ES-I3 (cell line): Measurements from ENCODE around the gene KRT8.
"Not testable (repeated sequence)": the region's sequence is repeated elsewhere in the genome, so short reads cannot be mapped to it uniquely, and the experiment has no call there.

Experiments
- H3K36me3 ChIP-seq: 2 replicates; pipeline ENCODE4 v1.6.1; 2013; ENCODE audit warnings: mild to moderate bottlenecking, low read length, control low read depth, moderate library complexity; ENCODE audit not compliant: insufficient read depth
- H3K4me1 ChIP-seq: 2 replicates; pipeline ENCODE4 v1.6.1; 2013; ENCODE audit warnings: mild to moderate bottlenecking, control low read depth, low read length; ENCODE audit not compliant: insufficient read depth
- H3K9ac ChIP-seq: 2 replicates; pipeline ENCODE4 v1.6.1; 2013; ENCODE audit warnings: low read depth, mild to moderate bottlenecking, low read length, moderate library complexity
- H3K9me3 ChIP-seq: 2 replicates; pipeline ENCODE4 v1.6.1; 2013; ENCODE audit warnings: mild to moderate bottlenecking, low read length, moderate library complexity; ENCODE audit not compliant: control insufficient read depth, insufficient read depth

Gene KRT8

DNA sequence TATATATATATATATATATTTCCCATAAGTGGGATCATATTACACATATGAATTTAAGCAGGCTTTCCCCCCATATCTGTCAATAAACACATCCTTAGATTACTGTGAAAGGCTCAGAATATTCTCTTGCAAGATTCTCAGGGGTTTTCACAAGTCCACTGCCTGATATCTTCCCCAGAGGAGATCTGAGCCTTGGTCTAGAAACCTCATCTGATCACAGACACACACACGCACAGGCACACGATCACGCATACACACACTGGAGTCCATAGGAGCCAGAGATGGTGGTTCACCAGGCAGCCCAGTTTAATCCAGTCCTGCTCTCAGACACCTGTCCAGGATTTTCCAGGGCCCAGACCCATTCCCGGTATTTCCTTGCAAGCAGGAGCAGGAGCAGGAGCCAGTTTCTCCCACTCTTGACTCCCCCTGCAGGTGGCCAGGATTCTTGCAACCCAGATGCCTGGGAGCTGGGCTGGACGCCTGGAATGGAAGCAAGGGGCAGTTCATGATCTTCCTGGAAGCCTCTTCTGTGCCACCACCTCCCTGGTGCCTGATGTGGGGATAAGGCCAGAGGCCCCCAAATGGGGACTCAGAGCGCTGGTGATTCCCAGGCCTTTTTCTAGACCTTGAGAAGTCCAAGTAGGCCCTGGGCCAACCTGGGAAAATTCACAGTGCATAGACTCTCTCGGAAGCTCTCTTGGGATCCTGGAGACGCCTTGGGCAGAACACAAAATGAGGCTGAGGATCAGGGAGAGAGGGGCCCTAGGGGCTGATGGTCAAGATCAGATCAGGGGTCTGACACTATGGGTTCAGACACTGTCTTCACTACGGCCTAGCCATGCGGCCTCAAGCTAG, 39.6 kb downstream of the KRT8 start:
- no peak overlapping the region for H3K9ac ChIP-seq
- no peaks in the 10 kb centered on the region for H3K36me3 ChIP-seq

DNA sequence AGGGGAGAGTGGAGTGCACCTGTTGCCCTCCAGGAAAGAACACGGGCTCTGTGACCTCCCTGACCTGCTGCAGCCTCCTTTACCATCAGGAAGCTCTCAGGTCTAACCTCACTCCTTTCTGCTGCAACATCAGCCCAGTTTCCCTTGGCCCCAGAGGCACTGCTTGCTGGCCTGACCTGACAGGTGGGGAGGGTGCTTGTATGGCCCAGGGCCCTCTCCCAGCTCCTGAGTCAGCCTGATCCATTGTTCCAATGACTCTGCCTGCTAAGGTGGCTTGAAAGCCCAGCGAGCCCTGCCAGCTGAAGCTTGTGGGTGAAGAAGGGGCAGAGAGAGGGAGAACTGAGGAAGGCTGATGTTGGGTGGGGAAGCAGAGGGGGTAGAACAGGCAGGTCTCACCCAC, 42.9 kb downstream of the KRT8 start:
- no peaks in the 10 kb centered on the region for H3K36me3 ChIP-seq
- no peaks in the 10 kb centered on the region for H3K4me1 ChIP-seq
- no peaks in the 10 kb centered on the region for H3K9me3 ChIP-seq
- no peak overlapping the region for H3K9ac ChIP-seq

More for the DNA sequence above, 39.6 kb downstream of the KRT8 start:
- Histone ChIP-seq H3K9me3 (no peaks in the 10 kb centered on the region), H3K4me1 (peaks cover 7% of the 10 kb centered on the region; the same call in 1 of the 2 replicates)

DNA sequence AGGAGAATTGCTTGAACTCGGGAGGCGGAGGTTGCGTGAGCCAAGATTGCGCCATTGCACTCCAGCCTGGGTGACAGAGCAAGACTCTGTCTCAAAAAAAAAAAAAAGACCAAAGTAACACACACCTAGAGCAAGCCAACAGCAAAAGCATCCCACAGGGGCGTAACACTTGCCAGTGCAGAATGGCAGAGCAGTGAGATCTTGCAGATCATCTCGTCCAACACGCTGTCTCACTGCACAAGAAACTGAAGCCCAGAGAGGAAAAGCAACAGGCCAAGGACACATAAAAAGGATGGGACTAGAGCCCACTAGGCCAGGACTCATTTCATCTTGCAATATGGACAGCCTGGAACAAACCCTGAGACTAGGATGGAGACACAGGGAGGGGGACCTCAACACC, 43.4 kb downstream of the KRT8 start:
- Histone ChIP-seq H3K9me3 (no peaks in the 10 kb centered on the region), H3K4me1 (no peaks in the 10 kb centered on the region), H3K9ac (no peak overlapping the region), H3K36me3 (no peaks in the 10 kb centered on the region)

DNA sequence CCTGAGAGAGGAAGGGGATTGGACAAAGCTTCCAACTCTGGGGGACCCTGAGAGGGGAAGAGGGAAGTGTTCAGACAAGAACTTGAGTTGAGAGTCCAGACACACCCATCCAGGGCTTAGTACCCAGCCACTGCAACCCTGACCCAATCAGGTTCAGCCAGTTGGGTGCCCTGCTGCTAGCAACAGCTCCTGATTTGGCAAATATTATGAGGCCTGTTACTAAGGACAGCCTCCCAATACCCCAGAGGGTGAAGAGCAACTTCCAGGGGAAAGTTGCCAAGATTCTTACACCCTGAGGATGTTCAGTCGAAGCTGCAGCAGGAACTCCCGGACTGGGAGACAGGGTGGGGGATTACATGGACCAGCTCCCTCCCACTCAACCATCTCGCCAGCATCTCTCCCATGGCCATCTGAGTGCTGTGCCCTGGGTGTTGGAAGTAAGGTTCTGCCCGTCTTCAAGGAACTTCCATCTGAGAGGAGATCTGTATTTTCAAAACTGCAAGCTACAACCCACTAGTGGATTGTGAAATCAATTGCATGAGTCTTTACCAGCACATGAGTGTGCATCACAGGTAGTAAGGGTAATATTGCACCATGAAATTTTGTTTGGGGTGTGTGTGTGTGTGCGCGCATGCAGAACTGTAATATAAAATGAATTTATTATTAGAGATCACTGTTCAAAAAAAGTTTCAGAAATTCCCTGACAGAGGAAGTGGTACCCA, 44.6 kb downstream of the KRT8 start:
- no peaks in the 10 kb centered on the region for H3K9me3 ChIP-seq
- no peak overlapping the region for H3K9ac ChIP-seq
- H3K36me3 ChIP-seq, result no peaks in the 10 kb centered on the region
- no peaks in the 10 kb centered on the region for H3K4me1 ChIP-seq

DNA sequence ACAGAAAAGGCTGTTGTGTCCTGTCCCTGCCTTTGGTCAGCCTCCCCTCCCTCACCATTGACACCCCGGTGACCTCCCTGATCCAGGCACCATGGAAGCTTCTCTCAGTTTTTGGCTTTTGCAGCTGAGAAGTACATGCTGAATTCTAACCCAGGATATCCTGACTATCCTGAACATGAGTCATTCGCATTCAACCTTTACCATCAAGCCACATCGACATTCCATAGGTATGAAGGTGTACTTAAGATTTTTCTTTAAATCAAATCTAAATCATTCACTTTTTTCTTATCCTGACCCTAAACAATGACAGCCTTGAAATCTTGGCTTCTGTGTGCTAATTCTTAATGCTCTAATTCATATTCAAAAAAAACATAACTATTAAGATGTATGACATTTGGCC, 47.4 kb downstream of the KRT8 start:
- no peaks in the 10 kb centered on the region for H3K9me3 ChIP-seq
- no peak overlapping the region for H3K9ac ChIP-seq
- H3K4me1 ChIP-seq, result no peaks in the 10 kb centered on the region

DNA sequence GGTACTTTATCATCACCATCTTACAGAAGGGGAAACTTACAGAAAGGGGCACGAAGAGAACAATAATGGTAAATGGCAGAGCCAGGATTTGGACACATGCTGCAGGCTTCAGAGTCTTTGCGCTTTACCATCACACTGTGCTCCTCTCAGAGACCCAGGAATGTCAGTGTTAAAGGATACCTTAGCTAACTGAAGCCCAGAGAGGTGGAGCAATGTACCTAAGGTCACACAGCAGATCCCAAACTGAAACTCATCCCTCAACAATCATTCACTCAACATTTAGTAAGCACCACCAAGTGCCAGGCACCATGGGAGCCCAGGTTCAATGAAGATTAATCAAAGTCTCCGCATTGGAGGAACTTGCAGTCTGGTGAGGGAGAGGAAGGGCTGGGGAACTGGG, 48.1 kb downstream of the KRT8 start:
- Histone ChIP-seq H3K4me1 (no peaks in the 10 kb centered on the region), H3K9me3 (no peaks in the 10 kb centered on the region), H3K36me3 (no peaks in the 10 kb centered on the region), H3K9ac (no peak overlapping the region)

More for the DNA sequence above, 47.4 kb downstream of the KRT8 start:
- H3K36me3 ChIP-seq, result no peaks in the 10 kb centered on the region

DNA sequence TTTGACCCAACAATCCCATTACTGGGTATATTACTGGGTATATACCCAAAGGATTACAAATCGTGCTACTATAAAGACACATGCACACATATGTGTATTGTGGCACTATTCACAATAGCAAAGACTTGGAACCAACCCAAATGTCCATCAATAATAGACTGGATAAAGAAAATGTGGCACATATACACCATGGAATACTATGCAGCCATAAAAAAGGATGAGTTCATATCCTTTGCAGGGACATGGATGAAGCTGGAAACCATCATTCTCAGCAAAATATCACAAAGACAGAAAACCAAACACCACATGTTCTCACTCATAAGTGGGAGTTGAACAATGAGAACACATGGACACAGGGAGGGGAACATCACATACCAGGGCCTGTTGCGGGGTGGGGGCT, 48.8 kb downstream of the KRT8 start:
- not testable (repeated sequence) for H3K9me3 ChIP-seq, H3K4me1 ChIP-seq, H3K9ac ChIP-seq, H3K36me3 ChIP-seq

DNA sequence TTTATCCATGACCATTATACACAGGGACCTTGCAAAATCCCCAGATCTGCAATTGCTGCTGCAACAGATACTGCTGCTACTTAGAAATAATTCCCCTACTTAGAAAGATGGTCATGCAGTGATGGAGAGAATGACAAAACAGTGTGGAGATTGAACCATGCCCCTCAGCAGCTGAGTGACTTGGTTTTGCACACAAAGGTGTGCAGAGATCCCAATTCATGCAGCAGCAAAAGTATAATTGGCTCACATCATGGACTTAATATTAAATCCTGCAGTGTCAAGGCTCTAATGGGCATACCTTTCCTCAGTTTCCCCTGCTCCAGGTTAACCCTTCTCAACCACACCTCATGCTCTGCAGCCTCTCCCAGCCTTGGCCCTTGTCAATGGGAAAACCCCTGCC, 53.1 kb downstream of the KRT8 start:
- Histone ChIP-seq H3K36me3 (no peaks in the 10 kb centered on the region), H3K9me3 (no peaks in the 10 kb centered on the region), H3K4me1 (no peaks in the 10 kb centered on the region), H3K9ac (no peak overlapping the region)

DNA sequence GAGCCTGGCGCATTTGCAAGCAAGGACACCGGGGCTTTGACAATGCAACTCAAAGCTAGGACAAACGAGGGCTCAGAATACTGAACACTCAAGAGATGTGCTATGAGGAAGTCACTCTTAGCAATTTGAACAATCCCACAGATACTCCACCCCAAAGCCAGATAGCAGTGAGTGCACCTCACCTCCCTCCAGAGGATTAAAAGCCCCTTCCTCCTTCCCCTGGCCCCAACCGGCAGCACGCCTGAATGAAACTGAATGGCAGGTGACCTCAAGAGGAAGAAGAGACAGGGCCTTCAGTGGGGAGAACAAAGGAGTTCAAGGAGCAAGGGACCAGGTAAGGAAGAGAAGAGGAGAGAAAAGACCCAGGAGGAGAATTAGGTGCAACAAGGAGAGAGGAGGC, 54.2 kb downstream of the KRT8 start:
- Histone ChIP-seq H3K9me3 (no peaks in the 10 kb centered on the region), H3K9ac (no peak overlapping the region), H3K36me3 (no peaks in the 10 kb centered on the region), H3K4me1 (no peaks in the 10 kb centered on the region)

DNA sequence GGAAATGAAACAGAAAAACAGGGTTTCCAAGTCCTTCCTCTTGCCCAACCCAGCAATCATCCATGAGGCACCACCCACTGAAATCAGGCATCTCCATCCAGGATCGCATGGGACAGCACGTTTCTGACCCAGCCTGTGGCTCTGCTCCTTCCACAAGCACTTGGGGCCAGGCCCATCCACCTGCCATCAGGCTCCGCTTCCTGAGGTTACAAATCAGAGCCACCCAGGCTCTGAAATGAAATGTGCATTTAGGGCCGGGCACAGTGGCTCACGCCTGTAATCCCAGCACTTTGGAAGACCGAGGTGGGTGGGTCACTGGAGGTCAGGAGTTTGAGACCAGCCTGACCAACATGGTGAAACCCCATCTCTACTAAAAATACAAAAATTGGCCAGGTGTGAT, 55.4 kb downstream of the KRT8 start:
- no peaks in the 10 kb centered on the region for H3K4me1 ChIP-seq
- H3K9ac ChIP-seq, result no peak overlapping the region
- H3K9me3 ChIP-seq, result no peaks in the 10 kb centered on the region
- no peaks in the 10 kb centered on the region for H3K36me3 ChIP-seq

DNA sequence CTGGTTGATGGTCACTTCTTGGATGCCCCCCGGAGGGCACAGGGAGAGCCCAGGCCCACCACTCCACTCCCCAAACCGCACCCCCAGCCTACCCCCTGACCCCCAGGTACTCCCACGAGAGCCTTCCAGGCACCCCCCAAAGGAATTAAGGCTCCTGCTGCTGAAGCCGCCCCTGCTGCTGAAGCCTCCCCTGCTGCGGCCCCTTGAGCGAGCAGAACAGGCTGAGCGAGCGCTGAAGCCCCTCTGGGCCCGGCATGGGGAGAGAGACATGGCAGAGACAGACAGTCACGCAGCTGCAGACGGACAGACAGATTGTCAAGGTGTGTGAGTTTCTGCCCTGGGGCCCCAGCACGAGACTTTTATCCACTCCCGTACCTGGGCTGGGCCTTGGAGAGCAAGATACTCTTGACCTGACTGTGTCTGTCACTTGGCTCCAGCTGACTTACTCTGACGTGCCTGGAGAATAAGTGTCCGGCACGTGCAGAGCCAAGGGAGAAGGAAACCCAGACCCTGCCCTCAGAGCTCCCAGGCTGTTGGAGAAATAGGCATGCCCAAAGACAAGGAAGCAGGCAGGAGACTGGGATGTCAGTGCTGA, 56.1 kb downstream of the KRT8 start, which contains the start of gene KRT78:
KRT78 (minus strand) TSS at position 334 of the 595 bp plus-strand sequence; CDS start at position 270, 64 bp downstream.
- H3K4me1 ChIP-seq, result no peaks in the 10 kb centered on the region
- no peaks in the 10 kb centered on the region for H3K36me3 ChIP-seq
- H3K9ac ChIP-seq, result no peak within 1 kb of the TSS
- no peaks in the 10 kb centered on the region for H3K9me3 ChIP-seq

DNA sequence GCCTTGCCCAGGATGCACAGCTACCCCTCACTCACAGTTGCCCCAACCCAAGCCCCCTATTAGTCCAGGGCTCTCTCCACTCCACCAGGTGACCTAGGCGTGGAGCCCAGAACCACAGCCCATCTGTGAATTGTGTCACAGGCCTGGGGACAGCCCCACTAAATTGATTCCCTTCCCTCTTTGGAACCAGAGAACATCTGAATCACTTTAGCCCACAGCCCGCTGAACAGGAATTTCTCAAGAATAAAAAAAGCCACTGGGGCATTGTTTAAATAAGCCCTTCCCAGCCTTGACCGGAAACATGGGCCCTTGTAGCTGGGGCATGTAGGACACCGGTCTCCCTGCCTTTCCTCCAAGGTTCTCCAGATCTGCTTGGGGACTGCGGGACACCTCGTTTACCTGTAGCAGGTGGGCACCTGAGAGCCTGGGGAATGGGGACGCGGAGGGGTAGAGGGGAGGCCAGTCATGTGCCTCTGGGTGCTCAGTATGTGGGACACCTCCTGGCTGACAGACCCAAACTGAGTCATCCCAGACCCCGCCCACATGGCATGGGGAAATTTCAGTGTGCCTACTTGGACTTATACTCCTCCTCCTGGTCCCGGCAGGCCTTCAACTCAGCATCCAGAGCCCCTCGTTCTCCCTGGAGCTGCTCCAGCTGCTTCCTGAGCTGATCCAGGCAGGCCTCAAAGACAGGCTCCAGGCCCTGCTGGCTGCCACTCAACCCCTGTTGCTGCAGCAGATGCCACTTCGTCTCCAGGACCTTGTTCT, 57.4 kb downstream of the KRT8 start:
- Histone ChIP-seq H3K36me3 (no peaks in the 10 kb centered on the region), H3K9ac (no peak overlapping the region), H3K9me3 (no peaks in the 10 kb centered on the region), H3K4me1 (no peaks in the 10 kb centered on the region)
